Activated B cell treated with CpG ODN at 0.5 μM for 24 hours (primary cell): Measurements from ENCODE around the gene CD160. TPM values are rescaled to one million over a fixed set of nuclear protein-coding genes. Genes with fewer than 3 reads are reported as not detected.
"Not testable (repeated sequence)": the region's sequence is repeated elsewhere in the genome, so short reads cannot be mapped to it uniquely, and the experiment has no call there.

Experiments used
- ATAC-seq: fragments of 200-7000 bp; cut with Tn5 transposase; one replicate; pipeline ENCODE4 v1.10.0; 2021; ENCODE audit warnings: low read depth, mild to moderate bottlenecking, moderate library complexity
- CTCF ChIA-PET: fragments of 350-600 bp; sonication (Branson Sonifier 250); formaldehyde crosslinking; loops from one replicate; lab custom pipeline; 2021; ENCODE audit warnings: antibody characterized with exemption; lab: Charles Lee
- POLR2A ChIA-PET: fragments of 350-600 bp; sonication (Branson Sonifier 250); formaldehyde crosslinking; loops from one replicate; lab custom pipeline; 2021; ENCODE audit warnings: antibody characterized with exemption; lab: Charles Lee
- DNase-seq: peaks from one replicate; pipeline ENCODE4 v3.0.0; 2022
- H3K27ac Mint-ChIP-seq: one replicate; pipeline ENCODE4 v1.8.0; 2020; ENCODE audit warnings: mixed read lengths
- H3K27me3 Mint-ChIP-seq: one replicate; pipeline ENCODE4 v1.8.0; 2021; ENCODE audit warnings: mixed read lengths
- H3K36me3 Mint-ChIP-seq: one replicate; pipeline ENCODE4 v1.8.0; 2021; ENCODE audit warnings: low read depth, mixed read lengths
- H3K4me1 Mint-ChIP-seq: one replicate; pipeline ENCODE4 v1.8.0; 2021; ENCODE audit warnings: mixed read lengths
- H3K4me3 Mint-ChIP-seq: one replicate; pipeline ENCODE4 v1.8.0; 2020; ENCODE audit warnings: mild to moderate bottlenecking, mixed read lengths
- H3K9me3 Mint-ChIP-seq: one replicate; pipeline ENCODE4 v1.8.0; 2020; ENCODE audit warnings: mixed read lengths
- intact Hi-C: fragments of 100-400 bp; cut with micrococcal nuclease; formaldehyde crosslinking; loops from one replicate; pipeline ENCODE4 v1.15.1; 2024
- total RNA-seq: library from RNA; stranded (reverse); gene quantifications from 2 replicates; pipeline ENCODE4 v1.2.3, GENCODE V29; 2022
- TF ChIP-seq, protein P1 (sequence below): fragments of 200-600 bp; IDR thresholded peaks from one replicate; pipeline ENCODE4 v1.8.0; 2022; ENCODE audit warnings: antibody characterized with exemption, mild to moderate bottlenecking

Gene CD160
- total RNA-seq, 1 donor from 2014 or later: not detected

GRCh38 chr1:145758116-145758515 lies 38.8 kb downstream of the CD160 start:
- ChIA-PET CTCF (no interaction called here), POLR2A (no interaction called here)
- no peak overlapping the region for H3K4me3 Mint-ChIP-seq
- peaks cover 6% of the 10 kb centered on the region for H3K9me3 Mint-ChIP-seq
- peaks cover 2% of the 10 kb centered on the region for H3K4me1 Mint-ChIP-seq
- no peak for DNase-seq
- TF ChIP-seq, protein P1, sequence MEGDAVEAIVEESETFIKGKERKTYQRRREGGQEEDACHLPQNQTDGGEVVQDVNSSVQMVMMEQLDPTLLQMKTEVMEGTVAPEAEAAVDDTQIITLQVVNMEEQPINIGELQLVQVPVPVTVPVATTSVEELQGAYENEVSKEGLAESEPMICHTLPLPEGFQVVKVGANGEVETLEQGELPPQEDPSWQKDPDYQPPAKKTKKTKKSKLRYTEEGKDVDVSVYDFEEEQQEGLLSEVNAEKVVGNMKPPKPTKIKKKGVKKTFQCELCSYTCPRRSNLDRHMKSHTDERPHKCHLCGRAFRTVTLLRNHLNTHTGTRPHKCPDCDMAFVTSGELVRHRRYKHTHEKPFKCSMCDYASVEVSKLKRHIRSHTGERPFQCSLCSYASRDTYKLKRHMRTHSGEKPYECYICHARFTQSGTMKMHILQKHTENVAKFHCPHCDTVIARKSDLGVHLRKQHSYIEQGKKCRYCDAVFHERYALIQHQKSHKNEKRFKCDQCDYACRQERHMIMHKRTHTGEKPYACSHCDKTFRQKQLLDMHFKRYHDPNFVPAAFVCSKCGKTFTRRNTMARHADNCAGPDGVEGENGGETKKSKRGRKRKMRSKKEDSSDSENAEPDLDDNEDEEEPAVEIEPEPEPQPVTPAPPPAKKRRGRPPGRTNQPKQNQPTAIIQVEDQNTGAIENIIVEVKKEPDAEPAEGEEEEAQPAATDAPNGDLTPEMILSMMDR: no peak
- intact Hi-C loops: no loop called here
- H3K27me3 Mint-ChIP-seq: no peaks in the 10 kb centered on the region
- ATAC-seq: no peak
- H3K36me3 Mint-ChIP-seq: peaks cover 74% of the 10 kb centered on the region
- no peak overlapping the region for H3K27ac Mint-ChIP-seq

GRCh38 chr1:145758575-145758974 lies 39.3 kb downstream of the CD160 start:
- TF ChIP-seq, protein P1: no peak
- no peak overlapping the region for H3K27ac Mint-ChIP-seq
- H3K36me3 Mint-ChIP-seq: peaks cover 71% of the 10 kb centered on the region
- peaks cover 6% of the 10 kb centered on the region for H3K9me3 Mint-ChIP-seq
- no peak overlapping the region for H3K4me3 Mint-ChIP-seq
- H3K27me3 Mint-ChIP-seq: no peaks in the 10 kb centered on the region
- intact Hi-C loops: no loop called here
- peaks cover 2% of the 10 kb centered on the region for H3K4me1 Mint-ChIP-seq
- POLR2A ChIA-PET: no interaction called here
- CTCF ChIA-PET: no interaction called here
- ATAC-seq (no peak), DNase-seq (no peak)

GRCh38 chr1:145759721-145760120 lies 40.4 kb downstream of the CD160 start:
- TF ChIP-seq, protein P1: no peak
- Mint-ChIP-seq H3K4me3 (no peak overlapping the region), H3K9me3 (peaks cover 6% of the 10 kb centered on the region), H3K4me1 (peaks cover 2% of the 10 kb centered on the region), H3K36me3 (peaks cover 69% of the 10 kb centered on the region), H3K27me3 (no peaks in the 10 kb centered on the region), H3K27ac (no peak overlapping the region)
- ChIA-PET POLR2A (no interaction called here), CTCF (no interaction called here)
- ATAC-seq (no peak), DNase-seq (no peak)
- intact Hi-C loops: no loop called here

- H3K4me1 Mint-ChIP-seq: not testable (repeated sequence)
Observed at GRCh38 chr1:145760395-145760949, 41.2 kb downstream of the CD160 start.

GRCh38 chr1:145761498-145761897 lies 42.2 kb downstream of the CD160 start:
- H3K4me3 Mint-ChIP-seq, CTCF ChIA-PET, DNase-seq, POLR2A ChIA-PET, H3K4me1 Mint-ChIP-seq, H3K27me3 Mint-ChIP-seq, H3K27ac Mint-ChIP-seq, intact Hi-C loops, H3K9me3 Mint-ChIP-seq, ATAC-seq: not testable (repeated sequence)
- peaks cover 67% of the 10 kb centered on the region for H3K36me3 Mint-ChIP-seq

More at GRCh38 chr1:145760395-145760949, 41.2 kb downstream of the CD160 start:
- POLR2A ChIA-PET, H3K27me3 Mint-ChIP-seq, H3K9me3 Mint-ChIP-seq, H3K27ac Mint-ChIP-seq, CTCF ChIA-PET, DNase-seq, intact Hi-C loops, ATAC-seq, H3K4me3 Mint-ChIP-seq: not testable (repeated sequence)
- H3K36me3 Mint-ChIP-seq: peaks cover 70% of the 10 kb centered on the region

GRCh38 chr1:145762001-145762400 lies 42.7 kb downstream of the CD160 start:
- CTCF ChIA-PET, intact Hi-C loops: not testable (repeated sequence)

GRCh38 chr1:145764231-145764940 lies 45.1 kb downstream of the CD160 start:
- H3K27ac Mint-ChIP-seq, intact Hi-C loops, DNase-seq, H3K4me3 Mint-ChIP-seq, H3K27me3 Mint-ChIP-seq, H3K9me3 Mint-ChIP-seq, CTCF ChIA-PET, ATAC-seq, POLR2A ChIA-PET, H3K4me1 Mint-ChIP-seq: not testable (repeated sequence)
- peaks cover 56% of the 10 kb centered on the region for H3K36me3 Mint-ChIP-seq

More at GRCh38 chr1:145762001-145762400, 42.7 kb downstream of the CD160 start:
- H3K4me1 Mint-ChIP-seq, H3K4me3 Mint-ChIP-seq, H3K27me3 Mint-ChIP-seq, DNase-seq, POLR2A ChIA-PET, H3K9me3 Mint-ChIP-seq, ATAC-seq, H3K27ac Mint-ChIP-seq: not testable (repeated sequence)
- H3K36me3 Mint-ChIP-seq: peaks cover 62% of the 10 kb centered on the region

- peaks cover 54% of the 10 kb centered on the region for H3K36me3 Mint-ChIP-seq
- H3K27ac Mint-ChIP-seq, POLR2A ChIA-PET, H3K4me1 Mint-ChIP-seq, H3K27me3 Mint-ChIP-seq, CTCF ChIA-PET, H3K4me3 Mint-ChIP-seq, H3K9me3 Mint-ChIP-seq, DNase-seq, intact Hi-C loops, ATAC-seq: not testable (repeated sequence)
Observed at GRCh38 chr1:145765127-145765526, 45.8 kb downstream of the CD160 start.

- peaks cover 56% of the 10 kb centered on the region for H3K36me3 Mint-ChIP-seq
- H3K27ac Mint-ChIP-seq, intact Hi-C loops, POLR2A ChIA-PET, DNase-seq, ATAC-seq, CTCF ChIA-PET, H3K4me1 Mint-ChIP-seq, H3K9me3 Mint-ChIP-seq, H3K27me3 Mint-ChIP-seq, H3K4me3 Mint-ChIP-seq: not testable (repeated sequence)
Observed at GRCh38 chr1:145765585-145766360, 46.5 kb downstream of the CD160 start.
